IMR-90 (cell line): ENCODE results near the gene PCDHB8. TPM values are rescaled to one million over a fixed set of nuclear protein-coding genes. Genes with fewer than 3 reads are reported as not detected.

Source experiments
- ATAC-seq: fragments of 200-7000 bp; cut with Tn5 transposase; 2 replicates; pipeline ENCODE4 v1.9.1; 2020; ENCODE audit warnings: low read depth, mild to moderate bottlenecking, moderate library complexity
- BruUV-seq: library from RNA; stranded (reverse); fragments of 400-500 nt; replicated peaks from 2 replicates; lab custom pipeline; 2021; lab: Mats Ljungman, UMichigan
- CTCF ChIA-PET: fragments of 300-600 bp; formaldehyde crosslinking; extraction: SDS; loops from one replicate; lab custom pipeline; 2021; ENCODE audit warnings: antibody characterized with exemption; lab: Yijun Ruan, JAX
- POLR2A ChIA-PET: fragments of 300-600 bp; sonication (Branson Sonifier 250); formaldehyde crosslinking; loops from one replicate; lab custom pipeline; 2022; ENCODE audit warnings: antibody characterized with exemption; ENCODE audit not compliant: unreplicated experiment; lab: Charles Lee
- DNase-seq: peaks from one replicate; pipeline ENCODE4 v3.0.0; 2013
- H2AFZ ChIP-seq: replicated peaks from 2 replicates; pipeline ENCODE3; 2013; ENCODE audit warnings: low read length, mild to moderate bottlenecking; ENCODE audit not compliant: poor library complexity
- H2AK5ac ChIP-seq: 2 replicates; pipeline ENCODE4 v1.6.1; 2013; ENCODE audit warnings: low read depth, low read length, inconsistent platforms
- H2AK9ac ChIP-seq: replicated peaks from 2 replicates; pipeline ENCODE3; 2013; ENCODE audit warnings: mild to moderate bottlenecking, low read depth, low read length, moderate library complexity; ENCODE audit not compliant: poor library complexity
- H2BK120ac ChIP-seq: 2 replicates; pipeline ENCODE4 v1.6.1; 2013; ENCODE audit warnings: low read depth, low read length, inconsistent platforms
- H2BK15ac ChIP-seq: 3 replicates; pipeline ENCODE4 v1.6.1; 2013; ENCODE audit warnings: low read depth, low read length, inconsistent platforms
- H2BK20ac ChIP-seq: 2 replicates; pipeline ENCODE4 v1.6.1; 2013; ENCODE audit warnings: low read depth, mild to moderate bottlenecking, inconsistent platforms, low read length, moderate library complexity
- H2BK5ac ChIP-seq: 2 replicates; pipeline ENCODE4 v1.6.1; 2013; ENCODE audit warnings: mild to moderate bottlenecking, low read depth, low read length, inconsistent platforms; ENCODE audit not compliant: poor library complexity, severe bottlenecking
- H3K14ac ChIP-seq: replicated peaks from 2 replicates; pipeline ENCODE4 v1.6.1; 2013; ENCODE audit warnings: low read depth, low read length, inconsistent platforms
- H3K18ac ChIP-seq: 2 replicates; pipeline ENCODE4 v1.6.1; 2013; ENCODE audit warnings: low read depth, low read length, control low read depth
- H3K23ac ChIP-seq: 2 replicates; pipeline ENCODE4 v1.6.1; 2013; ENCODE audit warnings: low read depth, low read length, inconsistent platforms
- H3K27ac ChIP-seq: 2 replicates; pipeline ENCODE4 v1.5.1; 2013; ENCODE audit warnings: mild to moderate bottlenecking, control low read depth, low read length; ENCODE audit not compliant: insufficient read depth
- H3K27me3 ChIP-seq: 2 replicates; pipeline ENCODE4 v1.6.1; 2013; ENCODE audit warnings: low read length; ENCODE audit not compliant: control insufficient read depth, insufficient read depth
- H3K36me3 ChIP-seq: 2 replicates; pipeline ENCODE4 v1.6.1; 2013; ENCODE audit warnings: low read length, mixed read lengths; ENCODE audit not compliant: control insufficient read depth, insufficient read depth
- H3K4ac ChIP-seq: 2 replicates; pipeline ENCODE4 v1.6.1; 2013; ENCODE audit warnings: low read depth, low read length, inconsistent platforms
- H3K4me1 ChIP-seq: 2 replicates; pipeline ENCODE4 v1.6.1; 2013; ENCODE audit warnings: low read length, mixed read lengths; ENCODE audit not compliant: control insufficient read depth, insufficient read depth
- H3K4me2 ChIP-seq: 2 replicates; pipeline ENCODE4 v1.6.1; 2013; ENCODE audit warnings: low read depth, mild to moderate bottlenecking, control low read depth, low read length, moderate library complexity
- H3K4me3 ChIP-seq: 2 replicates; pipeline ENCODE4 v1.5.1; 2013; ENCODE audit warnings: low read depth, mild to moderate bottlenecking, control low read depth, low read length, moderate library complexity; ENCODE audit not compliant: insufficient read depth
- H3K56ac ChIP-seq: 2 replicates; pipeline ENCODE4 v1.6.1; 2013; ENCODE audit warnings: low read length, inconsistent platforms; ENCODE audit not compliant: insufficient read depth; ENCODE audit errors: extremely low read depth
- H3K79me1 ChIP-seq, 2 experiments: 2 replicates each; pipeline ENCODE4 v1.6.1; 2013; ENCODE audit warnings: low read length in 2 of 2, inconsistent platforms in 1 of 2, low read depth in 1 of 2
- H3K9ac ChIP-seq: 2 replicates; pipeline ENCODE4 v1.6.1; 2013; ENCODE audit warnings: low read depth, low read length, control low read depth
- H3K9me1 ChIP-seq: 2 replicates; pipeline ENCODE4 v1.6.1; 2013; ENCODE audit warnings: low read length, inconsistent platforms; ENCODE audit not compliant: insufficient read depth
- H3K9me3 ChIP-seq: 2 replicates; pipeline ENCODE4 v1.6.1; 2013; ENCODE audit warnings: low read length; ENCODE audit not compliant: control insufficient read depth, insufficient read depth
- H4K20me1 ChIP-seq: 2 replicates; pipeline ENCODE4 v1.6.1; 2013; ENCODE audit warnings: low read length, inconsistent platforms; ENCODE audit not compliant: insufficient read depth
- H4K5ac ChIP-seq: 2 replicates; pipeline ENCODE4 v1.6.1; 2013; ENCODE audit warnings: mild to moderate bottlenecking, low read depth, low read length, control low read depth
- H4K8ac ChIP-seq, 2 experiments: 2 replicates each; pipeline ENCODE4 v1.6.1; 2013; ENCODE audit warnings: low read depth in 2 of 2, low read length in 2 of 2, control low read depth in 1 of 2, inconsistent platforms in 1 of 2
- H4K91ac ChIP-seq: 2 replicates; pipeline ENCODE4 v1.6.1; 2013; ENCODE audit warnings: low read depth, low read length, inconsistent platforms; ENCODE audit not compliant: insufficient read depth
- BHLHE40 ChIP-seq: fragments of 150-350 bp; IDR thresholded peaks from 2 replicates; pipeline ENCODE4 v1.6.1; 2016; ENCODE audit warnings: mild to moderate bottlenecking, low read depth, low read length
- CEBPB ChIP-seq: IDR thresholded peaks from 2 replicates; pipeline ENCODE4 v1.6.1; 2012; ENCODE audit warnings: low read depth, low read length, improper control_type of control experiment
- CHD1 ChIP-seq: IDR thresholded peaks from 2 replicates; pipeline ENCODE4 v1.6.1; 2012; ENCODE audit warnings: low read depth, low read length, improper control_type of control experiment
- FOS ChIP-seq: fragments of 150-350 bp; IDR thresholded peaks from 2 replicates; pipeline ENCODE4 v1.6.1; 2016; ENCODE audit warnings: low read depth, low read length
- MAFK ChIP-seq: IDR thresholded peaks from 2 replicates; pipeline ENCODE4 v1.6.1; 2012; ENCODE audit warnings: low read depth, low read length, improper control_type of control experiment
- MAZ ChIP-seq: IDR thresholded peaks from 2 replicates; pipeline ENCODE4 v1.6.1; 2012; ENCODE audit warnings: low read depth, mild to moderate bottlenecking, low read length, improper control_type of control experiment, moderate library complexity, borderline replicate concordance
- MXI1 ChIP-seq: IDR thresholded peaks from 2 replicates; pipeline ENCODE4 v1.6.1; 2012; ENCODE audit warnings: low read depth, mild to moderate bottlenecking, low read length, moderate library complexity, borderline replicate concordance
- NFE2L2 ChIP-seq: fragments of 150-350 bp; IDR thresholded peaks from 2 replicates; pipeline ENCODE4 v1.6.1; 2016; ENCODE audit warnings: low read depth, mild to moderate bottlenecking, low read length
- POLR2A ChIP-seq: IDR thresholded peaks from 2 replicates; pipeline ENCODE4 v1.6.1; 2012; ENCODE audit warnings: mild to moderate bottlenecking, low read depth, low read length
- RAD21 ChIP-seq: IDR thresholded peaks from 2 replicates; pipeline ENCODE4 v1.6.1; 2012; ENCODE audit warnings: low read length, improper control_type of control experiment
- RCOR1 ChIP-seq: IDR thresholded peaks from 2 replicates; pipeline ENCODE4 v1.6.1; 2012; ENCODE audit warnings: mild to moderate bottlenecking, low read length, improper control_type of control experiment; ENCODE audit not compliant: insufficient replicate concordance
- RFX5 ChIP-seq: IDR thresholded peaks from 2 replicates; pipeline ENCODE4 v1.8.0; 2012; ENCODE audit warnings: low read depth, mild to moderate bottlenecking, low read length, moderate library complexity
- SMC3 ChIP-seq: fragments of 150-350 bp; IDR thresholded peaks from 2 replicates; pipeline ENCODE4 v1.6.1; 2016; ENCODE audit warnings: low read depth, mild to moderate bottlenecking, antibody characterized with exemption, low read length, moderate library complexity
- WGBS, 2 experiments: methylation state at CpG; one replicate each; pipeline versions ENCODE4 v1.1.5 to v1.1.7; 2013; ENCODE audit warnings: missing lambda C conversion rate in 2 of 2; ENCODE audit not compliant: insufficient read length in 1 of 2; ENCODE audit errors: extremely low coverage in 2 of 2; 5-methylcytosine and 5-hydroxymethylcytosine counted together
- dilution Hi-C: fragments of 300-500 bp; cut with HindIII; formaldehyde crosslinking; loops from one replicate; pipeline ENCODE4 v1.14.3; 2018; ENCODE audit warnings: low sequenced_read_pairs; ENCODE audit not compliant: unreplicated experiment
- in situ Hi-C: fragments of 300-500 bp; cut with MboI; formaldehyde crosslinking; loops from 3 replicates; pipeline ENCODE4 v1.14.3; 2019; ENCODE audit warnings: low sequenced_read_pairs, inconsistent platforms, mixed read lengths
- intact Hi-C: fragments of 100-400 bp; cut with micrococcal nuclease; formaldehyde crosslinking; loops from 2 replicates; pipeline ENCODE4 v1.10.0; 2022
- polyA plus RNA-seq, 3 experiments: library from polyadenylated mRNA; depleted of rRNA; stranded (reverse); fragments of >200 nt; gene quantifications; 2 replicates each; pipeline ENCODE4 v1.2.3, GENCODE V29; 2012; ENCODE audit warnings: low replicate concordance in 1 of 3
- total RNA-seq: library from RNA; depleted of rRNA; stranded (reverse); fragments of >200 nt; gene quantifications from 2 replicates; pipeline ENCODE4 v1.2.3, GENCODE V29; 2012
- TF ChIP-seq, protein P1 (sequence below): conservative IDR thresholded peaks from 2 replicates; pipeline ENCODE4 v1.5.1; 2012; ENCODE audit warnings: mild to moderate bottlenecking, low read depth, low read length, improper control_type of control experiment
- TF ChIP-seq, protein P2 (sequence below): fragments of 150-350 bp; IDR thresholded peaks from 2 replicates; pipeline ENCODE4 v1.6.1; 2017; ENCODE audit warnings: mild to moderate bottlenecking, antibody characterized with exemption, low read length, low read depth
- TF ChIP-seq, protein P3 (sequence below): fragments of 150-350 bp; IDR thresholded peaks from 2 replicates; pipeline ENCODE4 v1.6.1; 2016; ENCODE audit warnings: low read depth, mild to moderate bottlenecking, low read length, moderate library complexity, borderline replicate concordance

The PCDHB8 gene
- total and polyA plus RNA-seq, 2 of the 4 experiments (the other 2 are of a cell fraction): 0.07 to 0.18 TPM

DNA sequence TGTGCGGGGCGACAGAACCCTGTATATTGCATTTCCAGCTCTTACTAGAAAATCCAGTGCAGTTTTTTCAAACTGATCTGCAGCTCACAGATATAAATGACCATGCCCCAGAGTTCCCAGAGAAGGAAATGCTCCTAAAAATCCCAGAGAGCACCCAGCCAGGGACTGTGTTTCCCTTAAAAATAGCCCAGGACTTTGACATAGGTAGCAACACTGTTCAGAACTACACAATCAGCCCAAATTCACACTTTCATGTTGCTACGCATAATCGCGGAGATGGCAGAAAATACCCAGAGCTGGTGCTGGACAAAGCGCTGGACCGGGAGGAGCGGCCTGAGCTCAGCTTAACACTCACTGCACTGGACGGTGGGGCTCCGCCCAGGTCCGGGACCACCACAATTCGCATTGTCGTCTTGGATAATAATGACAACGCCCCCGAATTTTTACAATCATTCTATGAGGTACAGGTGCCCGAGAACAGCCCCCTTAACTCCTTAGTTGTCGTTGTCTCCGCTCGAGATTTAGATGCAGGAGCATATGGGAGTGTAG lies 41.8 kb upstream of the PCDHB8 start:
- Histone ChIP-seq H2BK5ac (no peak overlapping the region), H2BK15ac (no peak overlapping the region), H3K79me1 (no peaks in the 10 kb centered on the region), H3K14ac (no peak overlapping the region), H3K4me3 (peak overlapping the region; percentile 45; the same call in 1 of the 2 replicates), H3K36me3 (no peaks in the 10 kb centered on the region), H3K9me1 (no peaks in the 10 kb centered on the region), H4K91ac (no peak overlapping the region), H3K4ac (no peak overlapping the region), H3K56ac (no peak overlapping the region), H3K9me3 (peaks cover 3% of the 10 kb centered on the region; the same call in 1 of the 2 replicates), H2AK9ac (no peak overlapping the region), H2AK5ac (no peak overlapping the region), H3K4me2 (no peak overlapping the region), H2BK20ac (no peak overlapping the region), H3K4me1 (no peaks in the 10 kb centered on the region), H3K18ac (no peak overlapping the region), H2AFZ (no peak overlapping the region), H4K8ac (no peak overlapping the region), H3K9ac (no peak overlapping the region; the same call in 1 of the 2 replicates), H3K23ac (no peak overlapping the region), H4K20me1 (no peaks in the 10 kb centered on the region), H4K5ac (no peak overlapping the region), H3K27me3 (no peaks in the 10 kb centered on the region), H2BK120ac (no peak overlapping the region), H3K27ac (no peak overlapping the region)
- POLR2A ChIA-PET: no interaction called here
- CTCF ChIA-PET: interaction anchor here (0.5 kb wide), 1 partner anchor 108 kb away, joined by 3 read pairs; no protein-coding TSS in a partner anchor
- intact Hi-C loops: no loop called here
- in situ Hi-C loops: no loop called here
- ATAC-seq (no peak), DNase-seq (no peak)
- dilution Hi-C loops: no loop called here
- 22% methylated on average over 10 of the region's 19 CpGs; no CpG with 5 or more reads in 1 of the 2 experiments for WGBS, 2 experiments
- TF ChIP-seq FOS: no peak
- TF ChIP-seq RCOR1: no peak
- TF ChIP-seq POLR2A: no peak
- no peak for TF ChIP-seq NFE2L2
- TF ChIP-seq CHD1: no peak
- no peak for TF ChIP-seq RAD21
- TF ChIP-seq BHLHE40: no peak
- no peak for TF ChIP-seq CEBPB
- TF ChIP-seq, protein P1, sequence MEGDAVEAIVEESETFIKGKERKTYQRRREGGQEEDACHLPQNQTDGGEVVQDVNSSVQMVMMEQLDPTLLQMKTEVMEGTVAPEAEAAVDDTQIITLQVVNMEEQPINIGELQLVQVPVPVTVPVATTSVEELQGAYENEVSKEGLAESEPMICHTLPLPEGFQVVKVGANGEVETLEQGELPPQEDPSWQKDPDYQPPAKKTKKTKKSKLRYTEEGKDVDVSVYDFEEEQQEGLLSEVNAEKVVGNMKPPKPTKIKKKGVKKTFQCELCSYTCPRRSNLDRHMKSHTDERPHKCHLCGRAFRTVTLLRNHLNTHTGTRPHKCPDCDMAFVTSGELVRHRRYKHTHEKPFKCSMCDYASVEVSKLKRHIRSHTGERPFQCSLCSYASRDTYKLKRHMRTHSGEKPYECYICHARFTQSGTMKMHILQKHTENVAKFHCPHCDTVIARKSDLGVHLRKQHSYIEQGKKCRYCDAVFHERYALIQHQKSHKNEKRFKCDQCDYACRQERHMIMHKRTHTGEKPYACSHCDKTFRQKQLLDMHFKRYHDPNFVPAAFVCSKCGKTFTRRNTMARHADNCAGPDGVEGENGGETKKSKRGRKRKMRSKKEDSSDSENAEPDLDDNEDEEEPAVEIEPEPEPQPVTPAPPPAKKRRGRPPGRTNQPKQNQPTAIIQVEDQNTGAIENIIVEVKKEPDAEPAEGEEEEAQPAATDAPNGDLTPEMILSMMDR: no peak
- no peak for TF ChIP-seq MAFK
- TF ChIP-seq, protein P2, sequence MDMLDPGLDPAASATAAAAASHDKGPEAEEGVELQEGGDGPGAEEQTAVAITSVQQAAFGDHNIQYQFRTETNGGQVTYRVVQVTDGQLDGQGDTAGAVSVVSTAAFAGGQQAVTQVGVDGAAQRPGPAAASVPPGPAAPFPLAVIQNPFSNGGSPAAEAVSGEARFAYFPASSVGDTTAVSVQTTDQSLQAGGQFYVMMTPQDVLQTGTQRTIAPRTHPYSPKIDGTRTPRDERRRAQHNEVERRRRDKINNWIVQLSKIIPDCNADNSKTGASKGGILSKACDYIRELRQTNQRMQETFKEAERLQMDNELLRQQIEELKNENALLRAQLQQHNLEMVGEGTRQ: no peak
- TF ChIP-seq, protein P3, sequence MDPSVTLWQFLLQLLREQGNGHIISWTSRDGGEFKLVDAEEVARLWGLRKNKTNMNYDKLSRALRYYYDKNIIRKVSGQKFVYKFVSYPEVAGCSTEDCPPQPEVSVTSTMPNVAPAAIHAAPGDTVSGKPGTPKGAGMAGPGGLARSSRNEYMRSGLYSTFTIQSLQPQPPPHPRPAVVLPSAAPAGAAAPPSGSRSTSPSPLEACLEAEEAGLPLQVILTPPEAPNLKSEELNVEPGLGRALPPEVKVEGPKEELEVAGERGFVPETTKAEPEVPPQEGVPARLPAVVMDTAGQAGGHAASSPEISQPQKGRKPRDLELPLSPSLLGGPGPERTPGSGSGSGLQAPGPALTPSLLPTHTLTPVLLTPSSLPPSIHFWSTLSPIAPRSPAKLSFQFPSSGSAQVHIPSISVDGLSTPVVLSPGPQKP: no peak
- TF ChIP-seq MAZ: no peak
- TF ChIP-seq RFX5: no peak
- no peak for TF ChIP-seq MXI1
- no peak for TF ChIP-seq SMC3
- no TSS peak for BruUV-seq
